ENCODE results near the gene PLA2G2D.

The PLA2G2D gene

DNA sequence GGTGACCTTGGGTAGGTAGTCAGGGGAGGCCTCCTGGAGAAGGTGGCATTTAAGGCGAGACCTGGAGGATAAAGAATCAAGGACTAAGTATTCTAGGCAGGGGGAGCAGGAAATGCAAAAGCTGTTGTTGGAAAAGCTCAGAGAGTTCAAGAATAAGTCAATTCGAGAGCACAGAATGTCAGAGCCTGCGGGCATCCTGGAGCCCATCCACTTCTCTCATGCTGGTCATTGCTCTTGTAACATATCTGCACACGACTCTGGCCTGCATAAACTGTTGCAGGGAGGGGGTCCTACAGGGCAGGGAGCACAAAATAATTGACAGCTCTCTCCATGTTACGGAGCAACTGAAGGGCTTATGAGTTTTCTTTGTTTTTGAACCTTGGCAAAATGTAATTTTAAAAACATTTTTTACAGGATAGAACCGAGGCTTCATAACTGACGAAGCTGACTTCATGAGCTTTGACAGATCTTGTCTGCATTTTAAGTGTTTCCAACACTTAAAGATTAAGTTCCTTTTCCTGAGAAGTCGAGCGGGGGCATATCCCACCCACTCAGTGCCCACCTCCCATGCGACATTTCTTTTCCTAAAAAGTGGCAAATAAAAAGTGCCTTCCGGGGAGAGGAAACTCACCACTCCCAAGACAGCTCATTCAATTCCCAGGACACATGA lies 45.1 kb downstream of the PLA2G2D start:
- DNase-seq (ENCODE audit: low read depth): no peak
- TF ChIP-seq, protein P1, sequence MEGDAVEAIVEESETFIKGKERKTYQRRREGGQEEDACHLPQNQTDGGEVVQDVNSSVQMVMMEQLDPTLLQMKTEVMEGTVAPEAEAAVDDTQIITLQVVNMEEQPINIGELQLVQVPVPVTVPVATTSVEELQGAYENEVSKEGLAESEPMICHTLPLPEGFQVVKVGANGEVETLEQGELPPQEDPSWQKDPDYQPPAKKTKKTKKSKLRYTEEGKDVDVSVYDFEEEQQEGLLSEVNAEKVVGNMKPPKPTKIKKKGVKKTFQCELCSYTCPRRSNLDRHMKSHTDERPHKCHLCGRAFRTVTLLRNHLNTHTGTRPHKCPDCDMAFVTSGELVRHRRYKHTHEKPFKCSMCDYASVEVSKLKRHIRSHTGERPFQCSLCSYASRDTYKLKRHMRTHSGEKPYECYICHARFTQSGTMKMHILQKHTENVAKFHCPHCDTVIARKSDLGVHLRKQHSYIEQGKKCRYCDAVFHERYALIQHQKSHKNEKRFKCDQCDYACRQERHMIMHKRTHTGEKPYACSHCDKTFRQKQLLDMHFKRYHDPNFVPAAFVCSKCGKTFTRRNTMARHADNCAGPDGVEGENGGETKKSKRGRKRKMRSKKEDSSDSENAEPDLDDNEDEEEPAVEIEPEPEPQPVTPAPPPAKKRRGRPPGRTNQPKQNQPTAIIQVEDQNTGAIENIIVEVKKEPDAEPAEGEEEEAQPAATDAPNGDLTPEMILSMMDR (conservative IDR thresholded peaks at IDR 0.05; ENCODE audit: low read length): no peak
- H3K4me3 ChIP-seq (ENCODE audit: low read length): no peak overlapping the region

DNA sequence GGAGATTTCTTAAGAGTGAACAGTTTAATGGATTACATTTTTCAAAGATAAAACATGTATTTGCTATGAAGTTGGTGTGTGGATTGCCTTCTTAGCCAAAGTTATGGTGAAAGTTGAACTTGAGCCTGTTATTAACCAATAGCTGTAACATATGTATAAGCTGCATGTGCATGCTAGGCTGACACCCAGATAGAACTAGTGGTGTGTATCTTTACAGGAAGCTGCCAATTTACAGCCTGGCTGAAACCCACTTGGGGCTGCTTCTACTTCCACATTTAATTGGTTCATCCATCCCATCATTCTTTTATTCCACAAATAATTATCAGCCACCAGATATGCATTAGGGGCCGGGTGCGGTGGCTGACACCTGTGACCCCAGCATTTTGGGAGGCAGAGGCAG lies 46.1 kb downstream of the PLA2G2D start:
- TF ChIP-seq, protein P1 (conservative IDR thresholded peaks at IDR 0.05; ENCODE audit: low read length): no peak
- DNase-seq (ENCODE audit: low read depth): no peak
- no peak overlapping the region for H3K4me3 ChIP-seq (ENCODE audit: low read length)

DNA sequence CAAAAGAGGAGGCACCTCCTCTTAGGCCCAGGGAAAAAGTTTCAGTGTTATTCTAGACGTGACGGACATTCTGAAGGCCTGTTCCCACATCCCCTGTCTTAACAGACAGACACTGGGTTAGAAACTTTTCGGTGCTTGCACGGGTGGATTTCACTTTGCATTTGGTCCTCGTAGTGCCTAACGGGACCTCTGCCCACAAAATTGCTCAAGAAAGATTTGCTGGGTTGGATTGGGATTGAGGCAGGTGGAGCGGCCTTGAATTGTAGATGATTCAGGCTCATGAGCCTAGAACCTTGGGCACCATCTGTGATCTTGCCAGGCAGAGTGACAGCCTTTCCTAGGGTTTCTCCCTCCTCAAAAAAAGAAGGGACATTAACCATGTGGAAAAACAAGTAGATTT lies 46.6 kb downstream of the PLA2G2D start:
- DNase-seq (ENCODE audit: low read depth): no peak
- TF ChIP-seq, protein P1 (conservative IDR thresholded peaks at IDR 0.05; ENCODE audit: low read length): no peak
- no peak overlapping the region for H3K4me3 ChIP-seq (ENCODE audit: low read length)

DNA sequence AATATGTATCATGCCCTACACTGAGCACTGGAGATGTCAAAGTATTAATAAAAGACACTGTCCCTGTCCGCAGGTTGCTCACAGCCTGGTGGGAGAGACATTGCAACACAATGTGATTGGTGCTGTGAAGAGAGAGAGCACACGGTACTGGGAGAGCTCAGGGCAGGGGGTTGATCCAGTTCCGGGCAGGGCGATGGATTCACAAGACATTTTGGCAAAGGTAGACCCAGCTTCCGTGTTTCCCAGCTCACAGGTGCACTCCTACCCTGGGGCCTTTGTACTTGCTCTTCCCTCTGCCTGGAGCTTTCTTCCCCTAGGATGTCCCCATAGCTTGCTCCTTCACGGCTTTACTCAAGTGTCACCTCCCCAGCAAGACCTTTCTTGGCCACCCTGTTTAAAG lies 47.9 kb downstream of the PLA2G2D start:
- TF ChIP-seq, protein P1 (conservative IDR thresholded peaks at IDR 0.05; ENCODE audit: low read length): no peak
- H3K4me3 ChIP-seq (ENCODE audit: low read length): no peak overlapping the region
- DNase-seq (ENCODE audit: low read depth): no peak

DNA sequence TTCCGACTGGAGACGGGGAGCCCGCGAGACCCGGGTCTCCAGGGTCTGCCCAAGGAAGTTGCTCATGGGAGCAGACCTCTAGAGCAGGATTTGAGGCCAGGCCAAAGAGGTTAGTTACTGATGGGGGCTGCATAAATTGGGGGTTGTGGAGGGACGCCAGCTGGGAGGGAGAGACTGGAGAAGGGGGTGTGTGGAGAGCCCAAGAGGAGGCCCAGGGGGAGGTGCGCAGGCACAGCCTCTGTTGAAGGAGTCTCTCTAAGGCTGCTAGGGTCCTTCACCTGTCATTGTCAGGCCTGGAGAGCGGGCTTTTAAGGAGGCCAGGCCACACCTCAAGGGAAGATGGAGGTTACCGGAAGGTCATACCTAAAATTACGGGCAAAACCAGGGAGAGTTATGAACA lies 49.0 kb downstream of the PLA2G2D start:
- TF ChIP-seq, protein P1 (conservative IDR thresholded peaks at IDR 0.05; ENCODE audit: low read length): no peak
- no peak for DNase-seq (ENCODE audit: low read depth)
- H3K4me3 ChIP-seq (ENCODE audit: low read length): no peak overlapping the region

DNA sequence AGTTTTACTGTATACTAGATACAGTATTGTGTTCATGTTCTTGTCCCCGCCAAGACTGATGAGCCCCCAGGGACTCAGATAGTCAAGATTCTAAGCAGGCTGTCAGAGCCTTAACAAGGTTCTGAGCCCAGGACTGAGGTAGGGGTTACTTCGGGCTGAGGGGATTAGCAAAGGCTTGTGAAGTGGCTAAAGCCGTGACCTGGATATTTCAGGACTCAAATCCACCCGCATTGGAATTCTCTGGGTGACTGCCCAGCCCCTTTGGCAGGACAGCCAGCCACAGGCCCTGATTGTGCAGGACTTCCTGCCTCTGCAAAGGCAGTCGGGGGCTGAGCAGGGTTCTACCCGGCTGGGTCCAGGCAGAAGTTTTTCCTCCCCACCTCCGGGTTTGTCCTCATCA lies 49.5 kb downstream of the PLA2G2D start, which contains the start of gene PLA2G5:
Gene PLA2G5 (plus strand): TSS at position 321 of the 400 bp plus-strand sequence. CDS start 14,637 bp downstream, outside the sequence.
- no peak within 1 kb of the TSS for H3K4me3 ChIP-seq (ENCODE audit: low read length)
- TF ChIP-seq, protein P1 (conservative IDR thresholded peaks at IDR 0.05; ENCODE audit: low read length): no peak
- DNase-seq (ENCODE audit: low read depth): peak; percentile 72

DNA sequence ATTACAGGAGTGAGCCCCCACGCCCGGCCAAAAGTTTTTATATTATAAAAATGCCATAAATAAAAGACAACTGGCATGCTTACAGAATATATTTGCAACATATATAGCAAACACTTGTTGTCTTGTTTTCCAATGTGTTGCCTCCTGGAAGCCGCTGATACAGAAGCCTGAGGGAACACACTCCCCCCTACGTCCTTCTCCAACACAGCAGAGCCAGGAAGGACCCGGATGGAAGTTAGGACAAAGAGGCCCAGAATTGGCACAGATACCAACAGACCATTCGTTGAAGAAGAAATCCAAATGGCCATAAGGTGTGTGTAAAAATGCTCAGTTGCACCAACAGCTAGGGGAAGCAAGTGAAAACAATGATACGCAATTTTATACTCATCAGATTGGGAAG lies 50.6 kb downstream of the PLA2G2D start:
- TF ChIP-seq, protein P1 (conservative IDR thresholded peaks at IDR 0.05; ENCODE audit: low read length): no peak
- DNase-seq (ENCODE audit: low read depth): no peak
- no peak overlapping the region for H3K4me3 ChIP-seq (ENCODE audit: low read length)
